Coronary artery (tissue), 2 donors: ENCODE measurements around the gene OSTF1.

Source experiments
- DNase-seq: peaks from one replicate; pipeline ENCODE4 v3.0.0-alpha.2; 2017; ENCODE audit warnings: low spot score
- H3K27ac ChIP-seq, 2 donors: fragments of 200-600 bp; sonication (generic); one replicate each; pipeline ENCODE4 v1.5.1; 2016 to 2019
- H3K4me3 ChIP-seq: fragments of 200-600 bp; sonication (generic); 2 replicates; pipeline ENCODE4 v1.5.1; 2016; ENCODE audit warnings: mild to moderate bottlenecking, moderate library complexity
- TF ChIP-seq, protein P1 (sequence below): fragments of 200-600 bp; sonication (generic); IDR thresholded peaks from one replicate; pipeline ENCODE4 v1.5.1; 2019; ENCODE audit warnings: antibody characterized with exemption

OSTF1 gene

DNA sequence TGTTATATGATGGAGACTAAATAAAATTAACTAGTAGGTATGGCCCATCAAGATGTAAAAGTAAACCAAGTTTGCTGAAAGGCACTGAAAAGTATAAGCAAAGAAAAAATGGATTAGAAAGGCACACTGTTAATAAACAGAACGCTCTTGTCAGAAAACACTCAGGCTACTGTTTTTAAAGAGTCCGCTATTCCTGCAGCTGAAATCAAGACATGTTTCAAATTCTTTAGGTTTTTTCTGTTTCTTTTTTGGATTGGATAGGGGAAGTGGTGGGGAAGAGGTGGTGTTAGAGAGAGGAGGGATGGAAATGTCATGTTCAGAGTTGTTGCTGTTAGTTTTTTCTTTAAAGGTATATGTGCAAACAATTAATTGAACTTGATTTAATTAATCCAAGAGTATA is 17.5 kb downstream of the OSTF1 start:
- no peak overlapping the region for H3K4me3 ChIP-seq
- TF ChIP-seq, protein P1, sequence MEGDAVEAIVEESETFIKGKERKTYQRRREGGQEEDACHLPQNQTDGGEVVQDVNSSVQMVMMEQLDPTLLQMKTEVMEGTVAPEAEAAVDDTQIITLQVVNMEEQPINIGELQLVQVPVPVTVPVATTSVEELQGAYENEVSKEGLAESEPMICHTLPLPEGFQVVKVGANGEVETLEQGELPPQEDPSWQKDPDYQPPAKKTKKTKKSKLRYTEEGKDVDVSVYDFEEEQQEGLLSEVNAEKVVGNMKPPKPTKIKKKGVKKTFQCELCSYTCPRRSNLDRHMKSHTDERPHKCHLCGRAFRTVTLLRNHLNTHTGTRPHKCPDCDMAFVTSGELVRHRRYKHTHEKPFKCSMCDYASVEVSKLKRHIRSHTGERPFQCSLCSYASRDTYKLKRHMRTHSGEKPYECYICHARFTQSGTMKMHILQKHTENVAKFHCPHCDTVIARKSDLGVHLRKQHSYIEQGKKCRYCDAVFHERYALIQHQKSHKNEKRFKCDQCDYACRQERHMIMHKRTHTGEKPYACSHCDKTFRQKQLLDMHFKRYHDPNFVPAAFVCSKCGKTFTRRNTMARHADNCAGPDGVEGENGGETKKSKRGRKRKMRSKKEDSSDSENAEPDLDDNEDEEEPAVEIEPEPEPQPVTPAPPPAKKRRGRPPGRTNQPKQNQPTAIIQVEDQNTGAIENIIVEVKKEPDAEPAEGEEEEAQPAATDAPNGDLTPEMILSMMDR = no peak
- no peak for DNase-seq
- no peak overlapping the region for H3K27ac ChIP-seq

DNA sequence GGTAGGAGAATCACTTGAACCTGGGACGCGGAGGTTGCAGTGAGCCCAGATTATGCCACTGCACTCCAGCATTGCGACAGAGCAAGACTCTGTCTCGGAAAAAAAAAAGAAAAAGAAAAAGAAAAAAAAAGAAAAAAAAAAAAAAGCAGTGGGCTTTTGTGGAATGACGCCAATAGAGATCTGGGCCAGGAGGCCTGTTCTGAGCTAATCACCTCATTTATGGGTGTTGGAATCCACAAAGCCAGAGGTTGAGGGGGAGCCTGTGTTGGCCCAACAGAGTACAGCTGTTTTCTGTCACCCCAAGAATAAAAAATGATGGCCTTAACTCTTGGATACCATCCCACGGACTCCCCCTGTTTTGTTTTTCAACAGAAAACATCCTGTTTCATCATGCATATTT is 18.5 kb downstream of the OSTF1 start:
- TF ChIP-seq, protein P1 = no peak

DNA sequence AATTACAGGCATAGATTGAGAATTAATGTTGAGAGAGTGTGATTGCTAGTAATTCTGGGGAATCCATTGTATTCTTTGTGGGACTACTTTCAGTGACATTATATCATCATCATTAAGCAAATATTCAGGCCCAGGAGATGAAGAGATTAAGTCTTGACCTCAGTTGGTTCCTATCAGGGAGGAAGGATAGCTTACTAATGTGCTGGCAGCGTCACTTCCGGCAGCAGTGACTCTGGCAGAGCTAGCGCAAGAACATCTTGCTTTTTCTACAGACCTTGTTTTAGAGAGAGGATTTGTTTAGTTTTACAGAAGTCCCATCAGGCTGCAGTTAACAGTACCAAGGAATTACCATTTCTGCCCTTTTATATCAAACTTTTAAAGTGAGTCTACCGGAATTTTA is 20.3 kb downstream of the OSTF1 start:
- Histone ChIP-seq H3K27ac (no peak overlapping the region), H3K4me3 (no peak overlapping the region)
- no peak for DNase-seq
- TF ChIP-seq, protein P1 = no peak

More for the DNA sequence above, 18.5 kb downstream of the OSTF1 start:
- DNase-seq = no peak
- Histone ChIP-seq H3K27ac (no peak overlapping the region), H3K4me3 (no peak overlapping the region)

DNA sequence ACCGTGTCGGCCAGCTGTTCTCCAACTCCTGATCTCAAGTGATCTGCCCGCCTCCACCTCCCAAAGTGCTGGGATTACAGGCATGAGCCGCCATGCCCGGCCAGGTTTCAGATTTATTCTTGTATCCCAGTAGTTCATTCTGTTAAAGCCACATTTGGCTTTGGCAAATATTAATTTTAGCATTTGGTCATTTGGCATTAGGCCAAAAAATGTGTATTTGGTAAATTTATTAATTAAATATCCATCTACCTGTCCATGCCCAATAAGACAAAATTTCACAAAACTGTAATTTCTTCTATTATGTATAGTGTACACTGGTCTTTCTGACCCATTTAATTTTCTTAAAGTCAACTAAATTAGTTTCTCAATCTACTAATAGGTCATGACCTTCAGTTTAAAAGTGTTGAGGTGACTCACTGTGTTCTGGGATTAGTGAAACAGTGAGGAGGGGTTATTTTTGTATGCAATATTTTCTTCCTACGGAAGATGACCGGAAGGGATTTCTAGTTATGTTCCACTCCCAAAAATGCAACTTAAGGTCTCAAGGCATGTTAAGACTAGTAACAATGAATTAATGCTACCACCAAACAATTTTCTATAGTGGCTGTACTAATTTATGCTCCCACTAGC is 21.0 kb downstream of the OSTF1 start:
- TF ChIP-seq, protein P1 = no peak
- no peak overlapping the region for H3K4me3 ChIP-seq
- no peak for DNase-seq
- no peak overlapping the region for H3K27ac ChIP-seq

DNA sequence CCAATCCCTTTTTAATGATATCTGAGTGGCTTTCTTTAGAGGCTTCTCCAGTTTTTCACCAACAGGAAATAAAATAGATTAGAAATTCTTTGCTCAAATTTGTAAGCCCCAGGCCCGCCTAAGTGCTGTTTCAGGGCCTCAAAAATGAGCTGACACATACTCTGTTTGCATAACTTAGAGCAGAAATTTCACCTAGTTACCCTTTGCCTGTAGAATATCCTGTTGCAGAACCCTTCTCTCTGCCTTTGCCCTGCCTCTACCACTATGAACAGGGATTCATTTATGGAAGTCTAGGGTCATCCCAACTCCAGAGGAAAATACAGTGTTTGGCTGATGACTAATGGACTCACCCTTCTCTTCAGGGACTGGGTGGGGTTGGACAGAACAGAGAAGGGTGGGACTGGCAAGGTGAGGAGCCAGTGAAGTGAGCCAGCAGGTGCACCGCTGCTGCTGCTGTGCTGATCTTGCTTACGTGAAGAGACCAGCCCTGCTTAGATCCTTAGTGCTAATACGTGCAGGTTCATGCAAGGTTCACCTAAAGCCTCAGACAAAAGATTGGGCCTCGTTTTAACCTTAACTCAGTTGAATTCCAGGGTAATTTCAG is 22.8 kb downstream of the OSTF1 start:
- Histone ChIP-seq H3K4me3 (no peak overlapping the region), H3K27ac (no peak overlapping the region)
- no peak for DNase-seq
- TF ChIP-seq, protein P1 = no peak

DNA sequence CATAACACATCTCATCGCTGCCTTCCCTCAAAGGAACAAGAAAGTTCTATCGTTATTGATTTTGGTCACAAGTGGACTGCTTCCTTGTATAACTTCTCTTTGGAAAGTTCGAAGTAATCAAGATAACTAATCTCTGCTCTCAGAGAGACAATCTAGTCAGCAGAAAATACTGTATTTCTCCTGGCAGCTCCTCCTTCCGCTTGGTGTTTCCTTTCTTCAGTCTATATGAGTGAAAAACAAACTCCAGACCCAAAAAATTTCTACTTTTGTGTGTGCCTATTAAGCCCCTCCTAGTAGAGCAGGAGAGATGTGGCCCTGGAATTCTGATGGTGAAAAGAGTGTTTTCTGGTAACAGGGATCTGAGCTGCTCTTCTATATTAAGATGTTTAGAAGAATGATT is 24.5 kb downstream of the OSTF1 start:
- H3K4me3 ChIP-seq = no peak overlapping the region
- H3K27ac ChIP-seq = no peak overlapping the region
- no peak for DNase-seq
- TF ChIP-seq, protein P1 = no peak

DNA sequence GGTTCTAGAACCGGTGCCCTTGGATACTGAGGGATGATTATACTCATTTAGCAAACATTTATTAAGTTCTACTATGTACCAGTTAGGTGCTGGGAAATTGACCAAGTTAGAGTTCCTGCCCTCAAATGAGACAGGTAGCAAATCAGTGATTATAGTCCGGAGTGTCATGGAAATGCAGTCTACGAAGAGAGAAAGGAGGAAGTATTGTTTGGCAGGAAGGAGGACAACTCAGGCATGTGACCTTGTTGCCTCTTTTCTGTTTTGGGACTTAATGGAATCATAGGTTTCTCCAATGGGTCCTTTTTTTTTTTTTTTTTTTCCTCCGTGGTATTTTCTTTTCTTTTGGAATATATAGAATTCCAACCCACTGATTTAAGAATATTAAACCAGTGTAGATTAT is 28.0 kb downstream of the OSTF1 start:
- no peak overlapping the region for H3K27ac ChIP-seq
- TF ChIP-seq, protein P1 = no peak
- no peak for DNase-seq
- no peak overlapping the region for H3K4me3 ChIP-seq
